AG04450 (cell line): Measurements from ENCODE around the gene SOST. TPM values are rescaled to one million over a fixed set of nuclear protein-coding genes. Genes with fewer than 3 reads are reported as not detected.

Experiments used
- CTCF ChIA-PET: fragments of 300-600, 350-600 bp; formaldehyde crosslinking; extraction: SDS; loops from one replicate; lab custom pipeline; 2022; ENCODE audit warnings: antibody characterized with exemption, inconsistent platforms; lab: Charles Lee
- POLR2A ChIA-PET: fragments of 350-600 bp; formaldehyde crosslinking; extraction: SDS; loops from one replicate; lab custom pipeline; 2021; ENCODE audit warnings: antibody characterized with exemption, inconsistent platforms; lab: Yijun Ruan, JAX
- DNase-seq: peaks from one replicate; pipeline ENCODE4 v3.0.0-alpha.2; 2011; ENCODE audit warnings: low read depth, low spot score
- H3K27ac ChIP-seq: one replicate; pipeline ENCODE4 v1.5.1; 2012; ENCODE audit warnings: low read depth, low read length, control low read depth
- H3K27me3 ChIP-seq: one replicate; pipeline ENCODE4 v1.6.0; 2012; ENCODE audit warnings: low read length; ENCODE audit not compliant: control insufficient read depth, insufficient read depth
- H3K4me3 ChIP-seq: 2 replicates; pipeline ENCODE4 v1.5.1; 2011; ENCODE audit warnings: mild to moderate bottlenecking, low read depth, low read length, control low read depth
- H3K9me3 ChIP-seq: 2 replicates; pipeline ENCODE4 v1.5.1; 2012; ENCODE audit warnings: low read length; ENCODE audit not compliant: control insufficient read depth, insufficient read depth
- polyA plus RNA-seq: library from polyadenylated mRNA; depleted of rRNA; stranded (reverse); fragments of >200 nt; gene quantifications from 2 replicates; pipeline ENCODE4 v1.2.3, GENCODE V29; 2011
- TF ChIP-seq, protein P1 (sequence below): IDR thresholded peaks from 2 replicates; pipeline ENCODE4 v1.5.1; 2011; ENCODE audit warnings: low read depth, low read length, control low read depth, inconsistent platforms

SOST gene
- polyA plus RNA-seq, 1 experiment = not detected

DNA sequence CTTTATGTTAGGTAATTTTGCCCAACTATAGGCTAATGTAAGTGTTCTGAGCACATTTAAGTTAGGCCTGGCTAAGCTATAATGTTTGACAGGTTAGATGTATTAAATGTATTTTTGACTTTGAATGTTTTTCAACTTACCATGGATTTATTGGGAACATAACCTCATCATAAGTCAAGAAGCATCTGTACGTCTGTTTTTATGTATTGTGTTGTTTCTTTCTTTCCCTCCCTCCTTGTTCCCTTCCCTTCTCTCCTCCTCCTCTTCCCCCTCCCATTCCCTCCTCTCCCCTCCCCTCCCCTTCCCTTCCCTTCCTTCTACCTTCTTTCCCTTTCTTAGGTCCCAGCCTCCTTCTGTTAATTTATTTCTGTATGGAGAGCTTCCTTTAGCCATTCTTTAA lies 30.9 kb upstream of the SOST start:
- ChIA-PET CTCF (interaction anchor here (0.5 to 1.8 kb wide), 4 partner anchors 23 to 59 kb away, joined by 3 to 12 read pairs (median 4); partner anchors contain the start of gene CD300LG), POLR2A (no interaction called here)
- Histone ChIP-seq H3K4me3 (no peak overlapping the region), H3K27me3 (no peaks in the 10 kb centered on the region), H3K9me3 (no peaks in the 10 kb centered on the region), H3K27ac (no peak overlapping the region)
- DNase-seq = no peak
- TF ChIP-seq, protein P1, sequence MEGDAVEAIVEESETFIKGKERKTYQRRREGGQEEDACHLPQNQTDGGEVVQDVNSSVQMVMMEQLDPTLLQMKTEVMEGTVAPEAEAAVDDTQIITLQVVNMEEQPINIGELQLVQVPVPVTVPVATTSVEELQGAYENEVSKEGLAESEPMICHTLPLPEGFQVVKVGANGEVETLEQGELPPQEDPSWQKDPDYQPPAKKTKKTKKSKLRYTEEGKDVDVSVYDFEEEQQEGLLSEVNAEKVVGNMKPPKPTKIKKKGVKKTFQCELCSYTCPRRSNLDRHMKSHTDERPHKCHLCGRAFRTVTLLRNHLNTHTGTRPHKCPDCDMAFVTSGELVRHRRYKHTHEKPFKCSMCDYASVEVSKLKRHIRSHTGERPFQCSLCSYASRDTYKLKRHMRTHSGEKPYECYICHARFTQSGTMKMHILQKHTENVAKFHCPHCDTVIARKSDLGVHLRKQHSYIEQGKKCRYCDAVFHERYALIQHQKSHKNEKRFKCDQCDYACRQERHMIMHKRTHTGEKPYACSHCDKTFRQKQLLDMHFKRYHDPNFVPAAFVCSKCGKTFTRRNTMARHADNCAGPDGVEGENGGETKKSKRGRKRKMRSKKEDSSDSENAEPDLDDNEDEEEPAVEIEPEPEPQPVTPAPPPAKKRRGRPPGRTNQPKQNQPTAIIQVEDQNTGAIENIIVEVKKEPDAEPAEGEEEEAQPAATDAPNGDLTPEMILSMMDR = no peak

DNA sequence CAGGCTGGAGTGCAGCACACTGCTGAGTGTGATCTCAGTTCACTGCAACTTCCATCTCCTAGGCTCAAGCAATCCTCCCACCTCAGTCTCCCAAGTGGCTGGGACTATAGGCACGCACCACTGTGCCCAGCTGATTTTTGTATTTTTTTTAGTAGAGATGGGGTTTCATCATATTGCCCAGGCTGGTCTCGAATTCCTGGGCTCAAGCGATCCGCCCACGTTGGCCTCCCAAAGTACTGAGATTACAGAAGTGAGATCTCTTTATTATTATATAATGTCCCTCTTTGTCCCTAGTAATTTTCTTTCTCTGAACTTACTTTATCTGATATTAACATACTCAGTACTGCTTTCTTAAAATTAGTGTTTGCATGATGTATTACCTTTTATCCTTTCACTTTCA lies 29.9 kb upstream of the SOST start:
- H3K27ac ChIP-seq = no peak overlapping the region
- DNase-seq = no peak
- no peak overlapping the region for H3K4me3 ChIP-seq
- CTCF ChIA-PET = interaction anchor here (0.7 to 1.8 kb wide), 4 partner anchors 22 to 212 kb away, joined by 3 to 5 read pairs (median 4); no protein-coding TSS in a partner anchor
- POLR2A ChIA-PET = no interaction called here
- TF ChIP-seq, protein P1 = no peak
- no peaks in the 10 kb centered on the region for H3K9me3 ChIP-seq
- H3K27me3 ChIP-seq = no peaks in the 10 kb centered on the region

DNA sequence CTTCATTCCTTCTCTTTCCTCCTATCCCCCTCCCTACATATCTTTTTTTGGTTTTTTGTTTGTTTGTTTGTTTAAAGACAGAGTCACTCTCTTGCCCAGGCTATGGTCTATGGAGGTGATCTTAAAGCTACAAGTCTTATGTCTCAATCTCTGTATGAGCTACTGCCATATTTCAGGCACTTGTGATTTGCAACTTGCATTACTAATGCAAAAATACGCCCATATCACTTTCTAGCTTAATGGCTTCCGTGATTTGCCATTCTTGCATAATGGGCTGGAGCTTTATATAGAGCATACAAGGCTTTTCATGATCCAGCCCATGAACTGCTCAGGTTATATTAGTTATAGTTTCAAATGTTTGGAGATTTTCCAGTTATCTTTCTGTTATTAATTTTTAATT lies 29.1 kb upstream of the SOST start:
- Histone ChIP-seq H3K27me3 (no peaks in the 10 kb centered on the region), H3K9me3 (no peaks in the 10 kb centered on the region), H3K4me3 (no peak overlapping the region), H3K27ac (no peak overlapping the region)
- CTCF ChIA-PET = interaction anchor here (0.7 to 1.8 kb wide), 4 partner anchors 22 to 211 kb away, joined by 3 to 5 read pairs (median 4); no protein-coding TSS in a partner anchor
- TF ChIP-seq, protein P1 = no peak
- POLR2A ChIA-PET = no interaction called here
- no peak for DNase-seq

DNA sequence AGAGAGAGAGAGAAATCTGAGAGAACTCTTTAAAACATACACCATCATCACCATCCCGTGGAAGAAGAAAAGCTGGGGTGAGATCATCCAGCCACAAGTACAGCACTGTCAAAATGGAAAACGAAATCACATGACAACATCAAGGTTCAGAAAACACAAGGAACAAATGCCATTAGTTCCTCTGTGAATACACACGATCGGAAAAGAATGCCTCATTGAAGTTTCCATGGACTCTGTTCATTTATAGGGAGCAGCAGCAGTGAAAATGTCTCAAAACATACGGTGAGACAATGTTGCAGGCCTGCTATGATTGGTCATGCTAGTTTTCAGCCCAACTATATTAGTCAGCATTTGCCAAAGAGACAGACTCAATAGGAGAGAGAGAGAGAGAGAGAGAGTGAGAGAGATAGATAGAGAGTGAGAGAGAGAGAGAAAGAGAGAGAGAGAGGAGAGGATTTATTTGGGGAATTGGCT lies 26.1 kb upstream of the SOST start:
- TF ChIP-seq, protein P1 = no peak
- no peaks in the 10 kb centered on the region for H3K27me3 ChIP-seq
- no peaks in the 10 kb centered on the region for H3K9me3 ChIP-seq
- ChIA-PET POLR2A (interaction anchor here (0.6 kb wide), 1 partner anchor 57 kb away, joined by 3 read pairs; no protein-coding TSS in a partner anchor), CTCF (no interaction called here)
- no peak overlapping the region for H3K4me3 ChIP-seq
- H3K27ac ChIP-seq = no peak overlapping the region
- no peak for DNase-seq

DNA sequence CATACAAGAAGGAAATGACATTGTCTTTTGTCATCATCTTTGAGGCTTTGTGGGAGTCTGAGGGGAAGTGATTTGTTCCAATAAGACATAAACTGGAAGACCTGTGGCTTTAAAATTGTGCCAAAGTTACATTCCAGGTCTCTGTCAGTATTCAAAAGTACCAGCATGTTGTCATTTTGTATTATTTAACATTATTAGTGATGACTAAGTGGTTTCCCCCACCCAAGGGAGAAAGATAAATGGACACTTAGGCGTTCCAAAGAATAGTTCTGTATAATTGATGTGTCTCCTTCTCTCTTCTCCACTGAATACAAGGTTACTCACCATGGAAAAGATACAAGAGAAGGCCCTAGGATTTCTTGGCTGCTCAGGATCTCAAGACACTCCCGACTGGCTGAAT lies 25.5 kb upstream of the SOST start:
- Histone ChIP-seq H3K4me3 (no peak overlapping the region), H3K9me3 (no peaks in the 10 kb centered on the region), H3K27me3 (no peaks in the 10 kb centered on the region), H3K27ac (no peak overlapping the region)
- TF ChIP-seq, protein P1 = no peak
- CTCF ChIA-PET = interaction anchor here (2.0 kb wide), 1 partner anchor 62 kb away, joined by 6 read pairs; no protein-coding TSS in a partner anchor
- POLR2A ChIA-PET = interaction anchor here (0.5 kb wide), 1 partner anchor 343 kb away, joined by 3 read pairs; no protein-coding TSS in a partner anchor
- no peak for DNase-seq
